Fibroblast of lung (primary cell): ENCODE results near the gene KRTAP3-1.

Experiments
- EZH2 ChIP-seq: IDR thresholded peaks from 2 replicates; pipeline ENCODE4 v1.5.1; 2012; ENCODE audit warnings: low read length, control low read depth, mild to moderate bottlenecking; ENCODE audit errors: missing control alignments
- TF ChIP-seq, protein P1 (sequence below), 2 donors: IDR thresholded peaks in 1 of 2; conservative IDR thresholded peaks in 1 of 2; 1 replicate in 1 of 2; 2 replicates in 1 of 2; pipeline ENCODE4 v1.5.1; 2011 to 2012; ENCODE audit warnings: low read length in 2 of 2, control low read depth in 1 of 2, inconsistent platforms in 1 of 2, low read depth in 1 of 2, mild to moderate bottlenecking in 1 of 2

- no peak for TF ChIP-seq EZH2
- TF ChIP-seq, protein P1, sequence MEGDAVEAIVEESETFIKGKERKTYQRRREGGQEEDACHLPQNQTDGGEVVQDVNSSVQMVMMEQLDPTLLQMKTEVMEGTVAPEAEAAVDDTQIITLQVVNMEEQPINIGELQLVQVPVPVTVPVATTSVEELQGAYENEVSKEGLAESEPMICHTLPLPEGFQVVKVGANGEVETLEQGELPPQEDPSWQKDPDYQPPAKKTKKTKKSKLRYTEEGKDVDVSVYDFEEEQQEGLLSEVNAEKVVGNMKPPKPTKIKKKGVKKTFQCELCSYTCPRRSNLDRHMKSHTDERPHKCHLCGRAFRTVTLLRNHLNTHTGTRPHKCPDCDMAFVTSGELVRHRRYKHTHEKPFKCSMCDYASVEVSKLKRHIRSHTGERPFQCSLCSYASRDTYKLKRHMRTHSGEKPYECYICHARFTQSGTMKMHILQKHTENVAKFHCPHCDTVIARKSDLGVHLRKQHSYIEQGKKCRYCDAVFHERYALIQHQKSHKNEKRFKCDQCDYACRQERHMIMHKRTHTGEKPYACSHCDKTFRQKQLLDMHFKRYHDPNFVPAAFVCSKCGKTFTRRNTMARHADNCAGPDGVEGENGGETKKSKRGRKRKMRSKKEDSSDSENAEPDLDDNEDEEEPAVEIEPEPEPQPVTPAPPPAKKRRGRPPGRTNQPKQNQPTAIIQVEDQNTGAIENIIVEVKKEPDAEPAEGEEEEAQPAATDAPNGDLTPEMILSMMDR (conservative IDR thresholded peaks at IDR 0.05 in 1 of 2, IDR thresholded peaks at IDR 0.05 in 1 of 2; ENCODE audit: low read depth in 1 of 2, low read length in 2 of 2): no peak
These were observed 20.8 kb upstream of the KRTAP3-1 start, which contains the start of gene KRTAP1-4 for GRCh38 chr17:41029633-41030245.
